ENCODE measurements around the gene UBXN2A. TPM values are rescaled to one million over a fixed set of nuclear protein-coding genes. Genes with fewer than 3 reads are reported as not detected.

The UBXN2A gene
- total and polyA plus RNA-seq, 10 of the 15 experiments (the other 5 are each of a cell fraction or from before 2014, with no cell fraction given), result 3.7 to 23.5 (median 14.6) TPM

- TF ChIP-seq E2F4 (IDR thresholded peaks at IDR 0.05; ENCODE audit: low read depth, low read length), result no peak
- TF ChIP-seq, protein P1, sequence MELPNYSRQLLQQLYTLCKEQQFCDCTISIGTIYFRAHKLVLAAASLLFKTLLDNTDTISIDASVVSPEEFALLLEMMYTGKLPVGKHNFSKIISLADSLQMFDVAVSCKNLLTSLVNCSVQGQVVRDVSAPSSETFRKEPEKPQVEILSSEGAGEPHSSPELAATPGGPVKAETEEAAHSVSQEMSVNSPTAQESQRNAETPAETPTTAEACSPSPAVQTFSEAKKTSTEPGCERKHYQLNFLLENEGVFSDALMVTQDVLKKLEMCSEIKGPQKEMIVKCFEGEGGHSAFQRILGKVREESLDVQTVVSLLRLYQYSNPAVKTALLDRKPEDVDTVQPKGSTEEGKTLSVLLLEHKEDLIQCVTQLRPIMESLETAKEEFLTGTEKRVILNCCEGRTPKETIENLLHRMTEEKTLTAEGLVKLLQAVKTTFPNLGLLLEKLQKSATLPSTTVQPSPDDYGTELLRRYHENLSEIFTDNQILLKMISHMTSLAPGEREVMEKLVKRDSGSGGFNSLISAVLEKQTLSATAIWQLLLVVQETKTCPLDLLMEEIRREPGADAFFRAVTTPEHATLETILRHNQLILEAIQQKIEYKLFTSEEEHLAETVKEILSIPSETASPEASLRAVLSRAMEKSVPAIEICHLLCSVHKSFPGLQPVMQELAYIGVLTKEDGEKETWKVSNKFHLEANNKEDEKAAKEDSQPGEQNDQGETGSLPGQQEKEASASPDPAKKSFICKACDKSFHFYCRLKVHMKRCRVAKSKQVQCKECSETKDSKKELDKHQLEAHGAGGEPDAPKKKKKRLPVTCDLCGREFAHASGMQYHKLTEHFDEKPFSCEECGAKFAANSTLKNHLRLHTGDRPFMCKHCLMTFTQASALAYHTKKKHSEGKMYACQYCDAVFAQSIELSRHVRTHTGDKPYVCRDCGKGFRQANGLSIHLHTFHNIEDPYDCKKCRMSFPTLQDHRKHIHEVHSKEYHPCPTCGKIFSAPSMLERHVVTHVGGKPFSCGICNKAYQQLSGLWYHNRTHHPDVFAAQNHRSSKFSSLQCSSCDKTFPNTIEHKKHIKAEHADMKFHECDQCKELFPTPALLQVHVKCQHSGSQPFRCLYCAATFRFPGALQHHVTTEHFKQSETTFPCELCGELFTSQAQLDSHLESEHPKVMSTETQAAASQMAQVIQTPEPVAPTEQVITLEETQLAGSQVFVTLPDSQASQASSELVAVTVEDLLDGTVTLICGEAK (IDR thresholded peaks at IDR 0.05; ENCODE audit: borderline replicate concordance), result no peak
- TF ChIP-seq STAT3 (IDR thresholded peaks at IDR 0.05; ENCODE audit: low read depth, low read length), result no peak
- TF ChIP-seq, protein P2, sequence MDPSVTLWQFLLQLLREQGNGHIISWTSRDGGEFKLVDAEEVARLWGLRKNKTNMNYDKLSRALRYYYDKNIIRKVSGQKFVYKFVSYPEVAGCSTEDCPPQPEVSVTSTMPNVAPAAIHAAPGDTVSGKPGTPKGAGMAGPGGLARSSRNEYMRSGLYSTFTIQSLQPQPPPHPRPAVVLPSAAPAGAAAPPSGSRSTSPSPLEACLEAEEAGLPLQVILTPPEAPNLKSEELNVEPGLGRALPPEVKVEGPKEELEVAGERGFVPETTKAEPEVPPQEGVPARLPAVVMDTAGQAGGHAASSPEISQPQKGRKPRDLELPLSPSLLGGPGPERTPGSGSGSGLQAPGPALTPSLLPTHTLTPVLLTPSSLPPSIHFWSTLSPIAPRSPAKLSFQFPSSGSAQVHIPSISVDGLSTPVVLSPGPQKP (IDR thresholded peaks at IDR 0.05; ENCODE audit: low read depth, low read length), result no peak
- TF ChIP-seq POLR2A (IDR thresholded peaks at IDR 0.05; ENCODE audit: low read depth, low read length), result no peak
- no peak for TF ChIP-seq NRF1 (conservative IDR thresholded peaks at IDR 0.05; ENCODE audit: low read depth, low read length)
- TF ChIP-seq NFYA (IDR thresholded peaks at IDR 0.05; ENCODE audit: borderline replicate concordance, low read depth, low read length), result no peak
- no peak for TF ChIP-seq TCF12 (IDR thresholded peaks at IDR 0.05; ENCODE audit: low read depth, low read length)
- no peak for TF ChIP-seq NFYB (IDR thresholded peaks at IDR 0.05; ENCODE audit: insufficient read depth, low read depth, low read length)
- TF ChIP-seq RUNX3 (IDR thresholded peaks at IDR 0.05; ENCODE audit: low read length), result no peak
- no peak for TF ChIP-seq ZNF217 (IDR thresholded peaks at IDR 0.05)
These were observed 77.4 kb downstream of the UBXN2A start for GRCh38 chr2:24017711-24018110.

More at GRCh38 chr2:24017711-24018110, 77.4 kb downstream of the UBXN2A start:
- no peak overlapping the region for H2AFZ ChIP-seq (ENCODE audit: control insufficient read depth, low read depth, low read length)
- 60% methylated on average over 8 of the region's 8 CpGs for WGBS (ENCODE audit: insufficient coverage, insufficient replicate concordance, low lambda C conversion rate, missing lambda C conversion rate)
- CTCF ChIA-PET, result no interaction called here
- FAIRE-seq (no peak), ATAC-seq (no peak), DNase-seq (ENCODE audit: low read depth, low spot score) (no peak)
- H3K9me3 ChIP-seq (replicated peaks; ENCODE audit: control insufficient read depth, insufficient read depth, low read length), result no peaks in the 10 kb centered on the region
- in situ Hi-C loops (cut with MboI) (no loop called here), intact Hi-C loops (cut with micrococcal nuclease; ENCODE audit: unreplicated experiment) (no loop called here)
- RAD21 ChIA-PET (ENCODE audit: unreplicated experiment), result no interaction called here
- no TSS peak for BruUV-seq (replicated peaks)
- no peaks in the 10 kb centered on the region for H3K4me1 ChIP-seq (ENCODE audit: control insufficient read depth, insufficient read depth, low read length)
- peaks cover 0 to 4% of the 10 kb centered on the region in 2 experiments; a peak in 2 of 4 replicates for H3K36me3 ChIP-seq (ENCODE audit: control insufficient read depth in 2 of 2, insufficient read depth in 2 of 2, low read length in 1 of 2)
- SMC1A ChIA-PET (ENCODE audit: uncharacterized antibody, unreplicated experiment), result no interaction called here
- no peaks in the 10 kb centered on the region; a peak in 1 of 4 replicates for H3K27me3 ChIP-seq (replicated peaks in 1 of 2; ENCODE audit: control insufficient read depth in 2 of 2, insufficient read depth in 2 of 2, low read length in 1 of 2)
- H3K4me2 ChIP-seq (ENCODE audit: control insufficient read depth, insufficient read depth), result no peak overlapping the region
- no peaks in the 10 kb centered on the region for H4K20me1 ChIP-seq (ENCODE audit: control insufficient read depth, insufficient read depth)
- no peaks in the 10 kb centered on the region for H3K79me2 ChIP-seq (ENCODE audit: control insufficient read depth, insufficient read depth, low read length)
- no peak overlapping the region for H3K9ac ChIP-seq (ENCODE audit: control insufficient read depth, insufficient read depth, low read length)
- POLR2A ChIA-PET, result no interaction called here
- H3K4me3 ChIP-seq, result no peak overlapping the region
- no peak overlapping the region for H3K27ac ChIP-seq (ENCODE audit: control insufficient read depth, insufficient read depth)
